Measurements from ENCODE around the gene HOXD9. TPM values are rescaled to one million over a fixed set of nuclear protein-coding genes. Genes with fewer than 3 reads are reported as not detected.

The HOXD9 gene
- total and polyA plus RNA-seq, 2 of the 8 experiments (the other 6 are each of a cell fraction or from before 2014, with no cell fraction given), result not detected

DNA sequence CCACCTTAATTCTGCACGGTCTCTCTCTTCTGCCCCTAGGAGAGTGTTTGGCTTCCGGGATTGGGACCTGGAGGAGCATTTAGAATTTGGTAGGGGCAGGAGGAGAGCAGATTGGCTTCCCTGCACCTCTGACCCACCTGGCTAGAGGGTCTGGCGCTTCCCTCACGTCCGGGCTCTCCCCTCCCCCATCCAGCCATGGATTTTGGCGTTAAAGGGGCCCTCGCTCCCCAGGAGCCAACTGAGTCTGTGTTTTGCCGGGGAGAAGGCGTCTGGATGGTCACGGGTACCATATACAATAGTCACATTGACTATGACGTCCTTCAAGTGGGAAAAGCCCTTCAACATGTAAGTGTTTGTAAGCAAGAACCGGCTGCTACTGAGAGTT is 41.1 kb downstream of the HOXD9 start:
- POLR2A ChIA-PET (ENCODE audit: partially characterized antibody), result interaction anchor here (1.5 kb wide), 1 partner anchor 49 kb away, joined by 4 read pairs; no protein-coding TSS in a partner anchor
- DNase-seq (ENCODE audit: low read depth in 1 of 2, low spot score in 2 of 2), result no peak
- H2BK5ac ChIP-seq (ENCODE audit: low read depth, low read length), result no peak overlapping the region
- H3K4me2 ChIP-seq (ENCODE audit: insufficient read depth in 1 of 2, low read depth in 2 of 2, low read length in 2 of 2), result no peak overlapping the region; a peak in 2 of 4 replicates
- no peak overlapping the region for H2AFZ ChIP-seq (ENCODE audit: low read length)
- H3K4ac ChIP-seq (replicated peaks; ENCODE audit: insufficient read length, low read depth, low read length), result no peak overlapping the region
- no peak for FAIRE-seq
- no peaks in the 10 kb centered on the region for H3K9me3 ChIP-seq (ENCODE audit: insufficient read depth in 2 of 2, low read depth in 1 of 2, low read length in 1 of 2)
- no peak overlapping the region for H4K8ac ChIP-seq (ENCODE audit: extremely low read depth, insufficient read depth, low read length)
- no peak overlapping the region for H4K5ac ChIP-seq (ENCODE audit: insufficient read length, low read depth, low read length)
- H4K20me1 ChIP-seq (replicated peaks in 1 of 2; ENCODE audit: control insufficient read depth in 1 of 2, insufficient read depth in 2 of 2, low read length in 2 of 2), result peaks cover 33 to 35% of the 10 kb centered on the region in 2 experiments
- peaks cover 0 to 5% (median 0%) of the 10 kb centered on the region in 4 experiments; a peak in 1 of 8 replicates for H3K36me3 ChIP-seq (ENCODE audit: control insufficient read depth in 2 of 4, insufficient read depth in 4 of 4, low read length in 3 of 4)
- no peak overlapping the region for H2BK120ac ChIP-seq (replicated peaks; ENCODE audit: low read depth, low read length)
- peaks cover 0 to 12% (median 6%) of the 10 kb centered on the region in 4 experiments; a peak in 5 of 7 replicates for H3K4me1 ChIP-seq (replicated peaks in 1 of 4; ENCODE audit: control insufficient read depth in 3 of 4, insufficient read depth in 4 of 4, low read length in 3 of 4)
- WGBS, 2 experiments (ENCODE audit: extremely low coverage in 1 of 2, insufficient coverage in 1 of 2, insufficient read length in 1 of 2, insufficient replicate concordance in 2 of 2, low coverage in 1 of 2, low lambda C conversion rate in 2 of 2, missing lambda C conversion rate in 1 of 2), result 6% methylated on average over 10 of the region's 12 CpGs; no CpG with 5 or more reads in 1 of the 2 experiments
- H3K56ac ChIP-seq (replicated peaks; ENCODE audit: insufficient read length, low read depth, low read length), result no peak overlapping the region
- H3K27ac ChIP-seq (ENCODE audit: low read depth, low read length), result no peak overlapping the region
- H3K79me1 ChIP-seq (ENCODE audit: low read depth, low read length), result no peaks in the 10 kb centered on the region
- no peak overlapping the region for H3K4me3 ChIP-seq (ENCODE audit: extremely low read depth in 1 of 4, insufficient read depth in 2 of 4, low read depth in 3 of 4, low read length in 4 of 4)
- H3K23ac ChIP-seq (ENCODE audit: insufficient read length), result no peak overlapping the region
- H2BK20ac ChIP-seq (ENCODE audit: low read length), result no peak overlapping the region
- H2AK5ac ChIP-seq (ENCODE audit: low read depth, low read length), result no peak overlapping the region
- no peak overlapping the region for H4K91ac ChIP-seq (replicated peaks; ENCODE audit: insufficient read length, low read length)
- TF ChIP-seq, protein P1, sequence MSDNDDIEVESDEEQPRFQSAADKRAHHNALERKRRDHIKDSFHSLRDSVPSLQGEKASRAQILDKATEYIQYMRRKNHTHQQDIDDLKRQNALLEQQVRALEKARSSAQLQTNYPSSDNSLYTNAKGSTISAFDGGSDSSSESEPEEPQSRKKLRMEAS (IDR thresholded peaks at IDR 0.05), result no peak
- no peak for TF ChIP-seq SP1 (IDR thresholded peaks at IDR 0.05; ENCODE audit: low read depth, low read length)
- TF ChIP-seq TAF1 (IDR thresholded peaks at IDR 0.05; ENCODE audit: low read depth, low read length), result no peak
- TF ChIP-seq RNF2 (IDR thresholded peaks at IDR 0.05; ENCODE audit: borderline replicate concordance, low read depth, low read length, missing control alignments, poor library complexity, severe bottlenecking), result peak; percentile 56
- H3K27me3 ChIP-seq (replicated peaks in 1 of 4; ENCODE audit: control insufficient read depth in 3 of 4, extremely low read depth in 1 of 4, insufficient read depth in 3 of 4, low read length in 3 of 4), result peaks cover 97 to 100% (median 100%) of the 10 kb centered on the region in 4 experiments
- no peaks in the 10 kb centered on the region for H3K79me2 ChIP-seq (ENCODE audit: control insufficient read depth in 1 of 2, insufficient read depth in 2 of 2, low read length in 2 of 2)
- H2BK15ac ChIP-seq (ENCODE audit: low read length), result no peak overlapping the region
- CTCF ChIA-PET (ENCODE audit: partially characterized antibody), result interaction anchor here (0.6 to 3.6 kb wide), 2 partner anchors 24 to 283 kb away, joined by 3 to 25 read pairs; no protein-coding TSS in a partner anchor
- H3K23me2 ChIP-seq (ENCODE audit: low read depth, low read length), result 0 out of 2 replicates have a peak, but pooled peaks cover 2% of the 10 kb centered on the region
- no peak overlapping the region for H3K14ac ChIP-seq (ENCODE audit: insufficient read length)
- H3K18ac ChIP-seq (ENCODE audit: extremely low read depth, low read length), result no peak overlapping the region
- H3K9ac ChIP-seq (replicated peaks in 1 of 4; ENCODE audit: extremely low read depth in 1 of 4, low read depth in 3 of 4, low read length in 3 of 4), result no peak overlapping the region
- H2BK12ac ChIP-seq (ENCODE audit: low read depth, low read length), result no peak overlapping the region
